H1 (cell line): ENCODE data around the gene CAPN8. TPM values are rescaled to one million over a fixed set of nuclear protein-coding genes. Genes with fewer than 3 reads are reported as not detected.

ENCODE experiments used
- HDAC2 ChIP-seq, 2 experiments: fragments of 300-600 bp in 1 of 2; sonication (generic) in 1 of 2; IDR thresholded peaks; 2 replicates each; pipeline ENCODE4 v1.6.1; 2011 to 2012; ENCODE audit warnings: low read depth in 2 of 2, low read length in 2 of 2, mild to moderate bottlenecking in 2 of 2, moderate library complexity in 2 of 2, borderline replicate concordance in 1 of 2, inconsistent platforms in 1 of 2
- MAFK ChIP-seq: IDR thresholded peaks from 2 replicates; pipeline ENCODE4 v1.6.1; 2012; ENCODE audit warnings: low read depth, mild to moderate bottlenecking, improper control_type of control experiment, low read length
- PHF8 ChIP-seq: fragments of 200-600 bp; sonication (generic); conservative IDR thresholded peaks from 2 replicates; pipeline ENCODE4 v1.7.1; 2012; ENCODE audit warnings: low read depth, mild to moderate bottlenecking, inconsistent platforms, low read length, moderate library complexity
- POLR2AphosphoS5 ChIP-seq: IDR thresholded peaks from 2 replicates; pipeline ENCODE4 v1.6.1; 2011; ENCODE audit warnings: low read depth, low read length
- SAP30 ChIP-seq: fragments of 300-600 bp; sonication (generic); IDR thresholded peaks from 2 replicates; pipeline ENCODE4 v1.7.1; 2012; ENCODE audit warnings: low read length, moderate library complexity, mild to moderate bottlenecking, inconsistent platforms; ENCODE audit not compliant: insufficient read depth, insufficient replicate concordance
- polyA plus RNA-seq, 7 experiments: library from polyadenylated mRNA; depleted of rRNA in 3 of 7; stranded (reverse) in 5 of 7; unstranded in 2 of 7; fragments of >200 nt in 5 of 7; fragments of 200-250 nt in 2 of 7; gene quantifications; 1 replicate in 5 of 7; 2 replicates in 1 of 7; 4 replicates in 1 of 7; pipeline versions ENCODE4 v1.2.1 to v1.2.3, GENCODE V29; 2011 to 2013; ENCODE audit warnings: missing spikeins in 2 of 7, mixed read lengths in 2 of 7
- total RNA-seq: library from RNA; stranded (reverse); fragmentation: NEBNext Ultra II Directional; extraction: Animal tissue kit (Norgen Biotek cat#: 25700); gene quantifications from 2 replicates; pipeline ENCODE4 v1.2.1, GENCODE V29; 2021
- TF ChIP-seq, protein P1 (sequence below): fragments of 300-600 bp; sonication (generic); IDR thresholded peaks from 2 replicates; pipeline ENCODE4 v1.7.1; 2012; ENCODE audit warnings: low read length, moderate library complexity, mild to moderate bottlenecking, inconsistent platforms; ENCODE audit not compliant: insufficient replicate concordance
- TF ChIP-seq, protein P2 (sequence below), 3 experiments: IDR thresholded peaks; 1 replicate in 2 of 3; 2 replicates in 1 of 3; pipeline versions ENCODE4 v1.5.1 to v1.6.1; 2011; ENCODE audit warnings: low read length in 3 of 3, mild to moderate bottlenecking in 3 of 3, inconsistent platforms in 2 of 3, low read depth in 1 of 3, moderate library complexity in 1 of 3; ENCODE audit not compliant: insufficient read depth in 1 of 3; ENCODE audit errors: control extremely low read depth in 1 of 3

CAPN8 gene
- total and polyA plus RNA-seq, 2 of the 8 experiments (the other 6 are each of a cell fraction or from before 2014, with no cell fraction given), result 0.20 to 0.26 TPM

DNA sequence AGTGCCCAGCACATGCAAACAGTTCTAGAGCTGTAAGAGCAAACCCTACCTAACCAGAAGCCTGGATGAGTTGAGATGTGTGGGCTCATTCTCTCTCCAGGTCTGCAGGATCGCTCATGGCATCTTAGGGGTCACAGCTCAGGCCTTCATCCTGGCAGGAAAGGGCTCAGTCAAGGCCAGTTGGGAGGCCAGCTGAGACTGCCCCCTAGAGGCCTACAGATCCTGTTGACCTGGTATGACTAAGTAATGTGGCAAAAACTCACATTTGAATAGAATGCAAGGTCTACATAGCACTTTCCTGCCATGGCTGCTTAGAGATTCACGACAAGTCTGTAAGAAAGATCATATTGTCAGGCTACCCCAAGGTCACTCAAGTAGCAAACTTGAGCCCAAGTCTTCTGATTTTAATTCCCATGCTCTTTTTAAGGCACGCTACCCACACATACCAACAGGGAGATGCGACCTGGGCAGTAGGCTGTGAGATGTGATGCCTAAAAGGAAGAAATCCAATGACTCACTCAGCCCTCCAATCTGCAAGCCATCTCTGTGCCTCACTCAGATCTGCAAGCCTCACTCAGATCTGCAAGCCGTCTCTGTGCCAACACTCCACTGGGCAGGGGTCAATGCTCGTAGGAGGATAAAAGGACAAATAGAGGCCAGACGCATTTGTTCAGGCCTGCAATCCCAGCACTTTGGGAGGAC lies 5.1 kb upstream of the CAPN8 start (continued):
- TF ChIP-seq, protein P1, sequence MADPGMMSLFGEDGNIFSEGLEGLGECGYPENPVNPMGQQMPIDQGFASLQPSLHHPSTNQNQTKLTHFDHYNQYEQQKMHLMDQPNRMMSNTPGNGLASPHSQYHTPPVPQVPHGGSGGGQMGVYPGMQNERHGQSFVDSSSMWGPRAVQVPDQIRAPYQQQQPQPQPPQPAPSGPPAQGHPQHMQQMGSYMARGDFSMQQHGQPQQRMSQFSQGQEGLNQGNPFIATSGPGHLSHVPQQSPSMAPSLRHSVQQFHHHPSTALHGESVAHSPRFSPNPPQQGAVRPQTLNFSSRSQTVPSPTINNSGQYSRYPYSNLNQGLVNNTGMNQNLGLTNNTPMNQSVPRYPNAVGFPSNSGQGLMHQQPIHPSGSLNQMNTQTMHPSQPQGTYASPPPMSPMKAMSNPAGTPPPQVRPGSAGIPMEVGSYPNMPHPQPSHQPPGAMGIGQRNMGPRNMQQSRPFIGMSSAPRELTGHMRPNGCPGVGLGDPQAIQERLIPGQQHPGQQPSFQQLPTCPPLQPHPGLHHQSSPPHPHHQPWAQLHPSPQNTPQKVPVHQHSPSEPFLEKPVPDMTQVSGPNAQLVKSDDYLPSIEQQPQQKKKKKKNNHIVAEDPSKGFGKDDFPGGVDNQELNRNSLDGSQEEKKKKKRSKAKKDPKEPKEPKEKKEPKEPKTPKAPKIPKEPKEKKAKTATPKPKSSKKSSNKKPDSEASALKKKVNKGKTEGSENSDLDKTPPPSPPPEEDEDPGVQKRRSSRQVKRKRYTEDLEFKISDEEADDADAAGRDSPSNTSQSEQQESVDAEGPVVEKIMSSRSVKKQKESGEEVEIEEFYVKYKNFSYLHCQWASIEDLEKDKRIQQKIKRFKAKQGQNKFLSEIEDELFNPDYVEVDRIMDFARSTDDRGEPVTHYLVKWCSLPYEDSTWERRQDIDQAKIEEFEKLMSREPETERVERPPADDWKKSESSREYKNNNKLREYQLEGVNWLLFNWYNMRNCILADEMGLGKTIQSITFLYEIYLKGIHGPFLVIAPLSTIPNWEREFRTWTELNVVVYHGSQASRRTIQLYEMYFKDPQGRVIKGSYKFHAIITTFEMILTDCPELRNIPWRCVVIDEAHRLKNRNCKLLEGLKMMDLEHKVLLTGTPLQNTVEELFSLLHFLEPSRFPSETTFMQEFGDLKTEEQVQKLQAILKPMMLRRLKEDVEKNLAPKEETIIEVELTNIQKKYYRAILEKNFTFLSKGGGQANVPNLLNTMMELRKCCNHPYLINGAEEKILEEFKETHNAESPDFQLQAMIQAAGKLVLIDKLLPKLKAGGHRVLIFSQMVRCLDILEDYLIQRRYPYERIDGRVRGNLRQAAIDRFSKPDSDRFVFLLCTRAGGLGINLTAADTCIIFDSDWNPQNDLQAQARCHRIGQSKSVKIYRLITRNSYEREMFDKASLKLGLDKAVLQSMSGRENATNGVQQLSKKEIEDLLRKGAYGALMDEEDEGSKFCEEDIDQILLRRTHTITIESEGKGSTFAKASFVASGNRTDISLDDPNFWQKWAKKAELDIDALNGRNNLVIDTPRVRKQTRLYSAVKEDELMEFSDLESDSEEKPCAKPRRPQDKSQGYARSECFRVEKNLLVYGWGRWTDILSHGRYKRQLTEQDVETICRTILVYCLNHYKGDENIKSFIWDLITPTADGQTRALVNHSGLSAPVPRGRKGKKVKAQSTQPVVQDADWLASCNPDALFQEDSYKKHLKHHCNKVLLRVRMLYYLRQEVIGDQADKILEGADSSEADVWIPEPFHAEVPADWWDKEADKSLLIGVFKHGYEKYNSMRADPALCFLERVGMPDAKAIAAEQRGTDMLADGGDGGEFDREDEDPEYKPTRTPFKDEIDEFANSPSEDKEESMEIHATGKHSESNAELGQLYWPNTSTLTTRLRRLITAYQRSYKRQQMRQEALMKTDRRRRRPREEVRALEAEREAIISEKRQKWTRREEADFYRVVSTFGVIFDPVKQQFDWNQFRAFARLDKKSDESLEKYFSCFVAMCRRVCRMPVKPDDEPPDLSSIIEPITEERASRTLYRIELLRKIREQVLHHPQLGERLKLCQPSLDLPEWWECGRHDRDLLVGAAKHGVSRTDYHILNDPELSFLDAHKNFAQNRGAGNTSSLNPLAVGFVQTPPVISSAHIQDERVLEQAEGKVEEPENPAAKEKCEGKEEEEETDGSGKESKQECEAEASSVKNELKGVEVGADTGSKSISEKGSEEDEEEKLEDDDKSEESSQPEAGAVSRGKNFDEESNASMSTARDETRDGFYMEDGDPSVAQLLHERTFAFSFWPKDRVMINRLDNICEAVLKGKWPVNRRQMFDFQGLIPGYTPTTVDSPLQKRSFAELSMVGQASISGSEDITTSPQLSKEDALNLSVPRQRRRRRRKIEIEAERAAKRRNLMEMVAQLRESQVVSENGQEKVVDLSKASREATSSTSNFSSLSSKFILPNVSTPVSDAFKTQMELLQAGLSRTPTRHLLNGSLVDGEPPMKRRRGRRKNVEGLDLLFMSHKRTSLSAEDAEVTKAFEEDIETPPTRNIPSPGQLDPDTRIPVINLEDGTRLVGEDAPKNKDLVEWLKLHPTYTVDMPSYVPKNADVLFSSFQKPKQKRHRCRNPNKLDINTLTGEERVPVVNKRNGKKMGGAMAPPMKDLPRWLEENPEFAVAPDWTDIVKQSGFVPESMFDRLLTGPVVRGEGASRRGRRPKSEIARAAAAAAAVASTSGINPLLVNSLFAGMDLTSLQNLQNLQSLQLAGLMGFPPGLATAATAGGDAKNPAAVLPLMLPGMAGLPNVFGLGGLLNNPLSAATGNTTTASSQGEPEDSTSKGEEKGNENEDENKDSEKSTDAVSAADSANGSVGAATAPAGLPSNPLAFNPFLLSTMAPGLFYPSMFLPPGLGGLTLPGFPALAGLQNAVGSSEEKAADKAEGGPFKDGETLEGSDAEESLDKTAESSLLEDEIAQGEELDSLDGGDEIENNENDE, result no peak
- TF ChIP-seq POLR2AphosphoS5 (no peak), HDAC2 (IDR thresholded peaks at IDR 0.05; ENCODE audit: borderline replicate concordance in 1 of 2, low read depth in 2 of 2, low read length in 2 of 2) (no peak), SAP30 (no peak), PHF8 (no peak), MAFK (no peak)
- TF ChIP-seq, protein P2, sequence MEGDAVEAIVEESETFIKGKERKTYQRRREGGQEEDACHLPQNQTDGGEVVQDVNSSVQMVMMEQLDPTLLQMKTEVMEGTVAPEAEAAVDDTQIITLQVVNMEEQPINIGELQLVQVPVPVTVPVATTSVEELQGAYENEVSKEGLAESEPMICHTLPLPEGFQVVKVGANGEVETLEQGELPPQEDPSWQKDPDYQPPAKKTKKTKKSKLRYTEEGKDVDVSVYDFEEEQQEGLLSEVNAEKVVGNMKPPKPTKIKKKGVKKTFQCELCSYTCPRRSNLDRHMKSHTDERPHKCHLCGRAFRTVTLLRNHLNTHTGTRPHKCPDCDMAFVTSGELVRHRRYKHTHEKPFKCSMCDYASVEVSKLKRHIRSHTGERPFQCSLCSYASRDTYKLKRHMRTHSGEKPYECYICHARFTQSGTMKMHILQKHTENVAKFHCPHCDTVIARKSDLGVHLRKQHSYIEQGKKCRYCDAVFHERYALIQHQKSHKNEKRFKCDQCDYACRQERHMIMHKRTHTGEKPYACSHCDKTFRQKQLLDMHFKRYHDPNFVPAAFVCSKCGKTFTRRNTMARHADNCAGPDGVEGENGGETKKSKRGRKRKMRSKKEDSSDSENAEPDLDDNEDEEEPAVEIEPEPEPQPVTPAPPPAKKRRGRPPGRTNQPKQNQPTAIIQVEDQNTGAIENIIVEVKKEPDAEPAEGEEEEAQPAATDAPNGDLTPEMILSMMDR (IDR thresholded peaks at IDR 0.05; ENCODE audit: control extremely low read depth in 1 of 3, insufficient read depth in 1 of 3, low read depth in 1 of 3, low read length in 3 of 3), result peak; percentile 73 to 92 (median 88)
